A673 (cell line): Measurements from ENCODE around the gene RYR1. TPM values are rescaled to one million over a fixed set of nuclear protein-coding genes. Genes with fewer than 3 reads are reported as not detected.
"Not testable (repeated sequence)": the region's sequence is repeated elsewhere in the genome, so short reads cannot be mapped to it uniquely, and the experiment has no call there.

Experiments
- BruUV-seq: library from RNA; stranded (reverse); fragments of 400-500 nt; replicated peaks from 2 replicates; lab custom pipeline; 2021; lab: Mats Ljungman, UMichigan
- CTCF ChIA-PET: fragments of 300-600 bp; sonication (Branson Sonifier 250); formaldehyde crosslinking; loops from one replicate; lab custom pipeline; 2022; ENCODE audit warnings: antibody characterized with exemption; lab: Charles Lee
- POLR2A ChIA-PET: fragments of 300-600 bp; sonication (Branson Sonifier 250); formaldehyde crosslinking; loops from one replicate; lab custom pipeline; 2022; ENCODE audit warnings: antibody characterized with exemption; ENCODE audit not compliant: low non-redundant PET; lab: Charles Lee
- DNase-seq: peaks from one replicate; pipeline ENCODE4 v3.0.0-alpha.2; 2015; ENCODE audit warnings: low spot score
- H3K27ac ChIP-seq: fragments of 200-600 bp; sonication (generic); 2 replicates; pipeline ENCODE4 v1.5.1; 2016; ENCODE audit warnings: mixed run types, low read depth, mild to moderate bottlenecking, mixed read lengths, antibody characterized with exemption, low read length; ENCODE audit not compliant: poor library complexity, severe bottlenecking
- H3K27me3 ChIP-seq: fragments of 200-600 bp; sonication (generic); replicated peaks from 2 replicates; pipeline ENCODE4 v1.6.1; 2017; ENCODE audit warnings: mixed run types, low read depth, mild to moderate bottlenecking, mixed read lengths, antibody characterized with exemption, low read length; ENCODE audit not compliant: insufficient read depth, poor library complexity
- H3K36me3 ChIP-seq: fragments of 200-600 bp; sonication (generic); 2 replicates; pipeline ENCODE4 v1.6.1; 2016; ENCODE audit warnings: mixed run types, mild to moderate bottlenecking, mixed read lengths, antibody characterized with exemption, low read length; ENCODE audit not compliant: insufficient read depth, poor library complexity, severe bottlenecking
- H3K4me1 ChIP-seq: fragments of 200-600 bp; sonication (generic); 2 replicates; pipeline ENCODE4 v1.6.1; 2017; ENCODE audit warnings: mixed run types, mild to moderate bottlenecking, mixed read lengths, antibody characterized with exemption, low read length; ENCODE audit not compliant: insufficient read depth, poor library complexity, severe bottlenecking
- H3K4me3 ChIP-seq: fragments of 200-600 bp; sonication (generic); 2 replicates; pipeline ENCODE4 v1.5.1; 2016; ENCODE audit warnings: low read depth, mixed run types, mild to moderate bottlenecking, mixed read lengths, low read length; ENCODE audit not compliant: poor library complexity, severe bottlenecking
- H3K9me3 ChIP-seq: fragments of 200-600 bp; sonication (generic); 2 replicates; pipeline ENCODE4 v1.6.1; 2016; ENCODE audit warnings: mixed run types, low read depth, mild to moderate bottlenecking, mixed read lengths, antibody characterized with exemption, low read length; ENCODE audit not compliant: poor library complexity, severe bottlenecking
- CTCF ChIP-seq: fragments of 300-800, 200-600 bp; sonication (generic); conservative IDR thresholded peaks from 2 replicates; pipeline ENCODE4 v1.5.1; 2017; ENCODE audit warnings: low read depth, mild to moderate bottlenecking, antibody characterized with exemption, low read length, moderate library complexity, mixed read lengths
- EZH2 ChIP-seq: fragments of 200-600 bp; sonication (generic); IDR thresholded peaks from 2 replicates; pipeline ENCODE4 v1.6.1; 2017; ENCODE audit warnings: borderline replicate concordance, low read depth, mild to moderate bottlenecking, mixed read lengths, antibody characterized with exemption, low read length; ENCODE audit not compliant: poor library complexity, severe bottlenecking
- intact Hi-C: fragments of 100-400 bp; cut with micrococcal nuclease; formaldehyde crosslinking; loops from one replicate; pipeline ENCODE4 v1.10.0; 2022; ENCODE audit not compliant: unreplicated experiment
- total RNA-seq: library from RNA; stranded (reverse); gene quantifications from 2 replicates; pipeline ENCODE4 v1.2.3, GENCODE V29; 2021

Gene RYR1
- total RNA-seq, 1 experiment from 2014 or later = 0.28 TPM

GRCh38 chr19:38626401-38626800 lies 192.9 kb downstream of the RYR1 start:
- H3K9me3 ChIP-seq = no peaks in the 10 kb centered on the region
- DNase-seq = no peak
- H3K4me3 ChIP-seq = no peak overlapping the region
- BruUV-seq = no TSS peak
- H3K27me3 ChIP-seq = no peaks in the 10 kb centered on the region
- H3K36me3 ChIP-seq = peaks cover 61% of the 10 kb centered on the region
- CTCF ChIA-PET = interaction anchor here (1.9 kb wide), 1 partner anchor 8 kb away, joined by 6 read pairs; no protein-coding TSS in a partner anchor
- POLR2A ChIA-PET = interaction anchor here (0.6 kb wide), 1 partner anchor 1972 kb away, joined by 3 read pairs; no protein-coding TSS in a partner anchor
- TF ChIP-seq CTCF = no peak
- TF ChIP-seq EZH2 = no peak
- intact Hi-C loops = no loop called here
- H3K4me1 ChIP-seq = no peaks in the 10 kb centered on the region
- H3K27ac ChIP-seq = no peak overlapping the region

GRCh38 chr19:38629568-38629967 lies 196.1 kb downstream of the RYR1 start:
- Histone ChIP-seq H3K27me3 (no peaks in the 10 kb centered on the region), H3K4me3 (no peak overlapping the region), H3K4me1 (no peaks in the 10 kb centered on the region), H3K27ac (no peak overlapping the region), H3K36me3 (peaks cover 45% of the 10 kb centered on the region), H3K9me3 (no peaks in the 10 kb centered on the region)
- POLR2A ChIA-PET = no interaction called here
- TF ChIP-seq CTCF = no peak
- no peak for TF ChIP-seq EZH2
- DNase-seq = no peak
- no TSS peak for BruUV-seq
- CTCF ChIA-PET = no interaction called here
- intact Hi-C loops = no loop called here

GRCh38 chr19:38631301-38631700 lies 197.8 kb downstream of the RYR1 start:
- BruUV-seq, POLR2A ChIA-PET, H3K4me1 ChIP-seq, CTCF ChIA-PET, H3K4me3 ChIP-seq, DNase-seq, H3K9me3 ChIP-seq, H3K27ac ChIP-seq, H3K27me3 ChIP-seq: not testable (repeated sequence)
- H3K36me3 ChIP-seq = peaks cover 38% of the 10 kb centered on the region
- intact Hi-C loops = loop anchor here (10.0 kb wide), 1 partner anchor 116 kb away; no protein-coding TSS in a partner anchor

GRCh38 chr19:38631811-38632475 lies 198.5 kb downstream of the RYR1 start:
- H3K4me1 ChIP-seq, BruUV-seq, DNase-seq, H3K27ac ChIP-seq, H3K9me3 ChIP-seq, H3K4me3 ChIP-seq, H3K27me3 ChIP-seq, POLR2A ChIA-PET, CTCF ChIA-PET: not testable (repeated sequence)
- intact Hi-C loops = loop anchor here (10.0 kb wide), 1 partner anchor 117 kb away; no protein-coding TSS in a partner anchor
- peaks cover 35% of the 10 kb centered on the region for H3K36me3 ChIP-seq
